GM19468 (cell line): Measurements from ENCODE around the gene ITPR3.
A peak's percentile ranks its signal among the peaks of the same experiment; 100 is the strongest.

Experiments
- ATAC-seq: cut with Tn5 transposase; IDR thresholded peaks from one replicate; pipeline ENCODE4 v1.9.1; 2021; ENCODE audit warnings: mild to moderate bottlenecking, moderate library complexity, moderate number of reproducible peaks; ENCODE audit not compliant: unreplicated experiment; ENCODE audit errors: extremely low read depth

The ITPR3 gene

DNA sequence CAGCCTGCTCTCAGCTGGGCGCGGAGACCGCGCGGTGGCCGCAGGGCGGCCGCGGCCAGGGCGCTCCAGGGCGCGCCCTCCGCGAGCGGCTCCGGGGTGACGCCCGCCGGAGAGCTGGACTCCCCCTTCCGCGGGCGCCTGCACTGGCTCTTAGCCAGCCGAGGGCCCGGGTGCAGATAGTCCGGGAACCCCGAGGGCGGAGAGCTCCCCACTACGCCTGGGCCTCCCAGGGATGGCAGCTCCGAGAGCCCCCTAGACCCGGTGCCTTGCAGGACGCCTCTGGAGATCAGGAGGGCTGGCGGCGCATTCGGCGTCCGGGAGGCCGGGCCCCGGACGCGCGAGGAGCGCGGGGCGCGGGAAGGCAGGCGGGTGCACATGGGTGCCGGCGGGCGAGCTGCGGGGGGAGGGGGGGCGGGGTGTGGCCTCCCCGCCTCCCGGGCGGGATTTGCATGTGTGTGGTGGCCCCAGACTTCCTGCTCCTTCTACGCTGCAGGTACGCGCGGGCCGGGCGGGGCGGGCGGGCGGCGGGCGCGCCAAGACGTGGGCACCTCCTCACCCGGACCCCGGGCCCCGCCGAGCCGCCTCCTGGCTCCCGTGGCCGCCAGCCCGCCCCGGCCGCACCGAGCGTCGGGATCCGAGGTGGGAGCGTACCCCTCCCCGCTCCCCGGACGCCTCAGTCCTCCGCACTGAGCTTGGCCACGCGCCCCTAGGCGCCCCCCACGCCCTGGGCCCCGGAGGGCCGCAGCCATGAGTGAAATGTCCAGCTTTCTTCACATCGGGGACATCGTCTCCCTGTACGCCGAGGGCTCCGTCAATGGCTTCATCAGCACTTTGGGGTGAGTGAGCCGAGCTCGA is at the start of gene ITPR3:
TSS of gene ITPR3 (plus strand) at position 467 of the 855 bp plus-strand sequence. CDS start at position 748, 281 bp downstream.
- ATAC-seq, result no peak

DNA sequence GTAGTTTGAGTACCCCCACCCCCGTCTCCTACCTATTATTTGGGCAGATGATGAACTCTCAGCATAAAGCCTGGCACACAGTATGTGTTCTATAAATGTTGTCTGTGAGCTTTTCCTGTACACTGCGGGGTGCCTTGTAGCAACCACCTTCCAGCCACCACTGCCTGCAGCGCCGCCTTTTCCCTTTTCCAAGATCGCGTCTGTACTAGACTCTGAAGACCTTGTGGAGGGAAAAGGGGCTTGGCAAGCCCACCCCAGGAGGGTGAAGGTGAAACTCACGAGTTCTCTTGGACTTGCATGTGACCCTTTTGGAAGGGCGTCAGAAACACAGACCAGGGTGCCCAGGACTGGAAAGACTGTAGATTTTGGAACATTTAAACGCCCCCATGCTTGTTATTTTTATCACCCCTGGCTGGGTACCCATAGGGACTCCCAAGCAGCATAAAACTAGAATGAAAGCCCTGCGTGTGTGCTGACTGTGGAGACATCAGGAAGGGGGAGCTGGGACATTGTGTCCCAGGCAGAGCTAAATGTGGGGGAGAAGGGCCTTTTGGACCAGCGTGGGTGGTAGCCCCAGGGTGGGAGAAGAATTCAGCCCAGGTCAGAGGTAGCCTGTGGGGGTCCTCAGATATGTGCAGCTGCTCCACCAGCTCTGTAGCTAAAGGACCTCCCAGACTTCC is 49.3 kb upstream of the ITPR3 start:
- ATAC-seq, result no peak

GRCh38 chr6:33575211-33575610 is 45.9 kb upstream of the ITPR3 start:
- no peak for ATAC-seq

DNA sequence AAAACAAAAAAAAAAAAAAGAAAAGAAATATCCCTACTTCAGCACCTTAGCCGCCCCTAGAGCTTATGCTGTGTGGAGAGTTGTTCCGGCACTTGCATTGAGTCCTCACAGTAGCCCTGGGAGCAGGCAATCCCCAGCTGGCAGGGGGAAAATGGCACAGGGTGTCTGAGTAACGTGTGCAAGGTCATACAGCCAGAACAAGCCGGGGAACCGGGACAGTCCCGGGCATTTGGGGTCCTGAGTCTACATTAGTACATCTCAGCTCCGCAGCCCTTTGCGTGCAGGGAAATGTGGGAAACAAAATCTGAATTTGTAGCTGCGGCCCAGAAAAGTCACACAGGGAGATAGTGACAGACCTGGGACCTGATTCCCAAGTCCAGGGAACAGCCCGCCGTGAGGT is 44.5 kb upstream of the ITPR3 start:
- no peak for ATAC-seq

DNA sequence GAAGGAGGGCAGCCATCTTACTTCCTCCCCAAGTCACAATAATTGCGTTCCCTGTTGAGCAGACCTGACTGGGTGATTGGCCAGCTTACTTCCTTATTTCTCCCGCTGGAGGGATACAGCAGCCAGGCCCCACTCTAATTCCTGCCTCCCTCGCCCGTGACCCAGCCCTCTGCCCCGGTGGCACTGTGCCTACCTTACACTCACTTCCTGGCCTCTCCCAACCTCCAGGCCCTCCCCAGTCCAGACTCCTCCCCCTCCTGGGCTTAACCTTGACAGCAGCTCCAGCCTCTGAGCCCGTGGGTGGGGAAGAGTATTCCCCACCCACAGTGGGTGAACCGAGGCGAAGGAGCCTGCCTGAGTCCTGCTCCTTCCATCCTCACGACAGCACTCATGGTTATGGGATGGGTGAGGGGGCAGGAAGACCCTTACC is 44.0 kb upstream of the ITPR3 start:
- no peak for ATAC-seq

DNA sequence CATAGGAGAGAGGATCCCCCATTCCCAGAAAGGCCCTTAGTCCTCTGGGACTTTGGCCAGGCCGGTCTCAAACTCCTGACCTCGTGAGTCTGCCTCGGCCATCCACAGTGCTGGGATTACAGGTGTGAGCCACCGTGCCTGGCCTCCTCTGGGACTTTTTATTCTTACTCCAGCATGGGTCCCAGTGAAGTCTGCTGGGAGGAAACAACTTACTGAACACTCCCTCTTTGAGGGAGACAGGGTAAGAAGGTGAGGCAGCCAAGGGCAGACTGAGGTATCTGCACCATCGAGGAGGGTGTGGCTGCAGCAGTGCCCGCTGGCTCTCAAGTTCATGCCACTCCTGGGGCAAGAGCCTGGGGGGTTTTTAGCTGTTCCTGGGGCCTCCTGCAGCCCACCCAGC is 43.4 kb upstream of the ITPR3 start:
- ATAC-seq, result no peak

- no peak for ATAC-seq
Measured at GRCh38 chr6:33578164-33578563, 43.0 kb upstream of the ITPR3 start.

DNA sequence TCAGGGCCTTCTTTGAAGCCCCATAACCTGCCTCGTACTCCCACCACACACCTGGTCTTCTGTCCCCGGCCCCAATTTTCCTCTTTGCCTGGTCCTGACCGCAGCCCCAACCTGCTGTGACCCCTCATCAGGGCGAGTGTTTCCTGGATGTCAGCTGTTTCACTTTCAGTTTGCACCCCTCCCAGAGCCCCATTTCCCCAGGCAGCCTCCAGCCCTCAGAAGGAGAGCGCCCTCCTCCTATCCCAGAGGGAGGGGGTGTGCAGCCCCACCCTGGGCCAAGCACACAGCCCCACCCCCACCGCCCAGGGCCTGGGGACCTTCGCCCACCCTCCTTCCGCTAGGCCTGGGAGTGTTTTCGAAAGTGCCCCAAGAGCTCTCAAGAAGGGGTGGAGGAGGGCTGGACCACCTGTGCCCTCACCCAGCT is 42.5 kb upstream of the ITPR3 start:
- ATAC-seq, result no peak

DNA sequence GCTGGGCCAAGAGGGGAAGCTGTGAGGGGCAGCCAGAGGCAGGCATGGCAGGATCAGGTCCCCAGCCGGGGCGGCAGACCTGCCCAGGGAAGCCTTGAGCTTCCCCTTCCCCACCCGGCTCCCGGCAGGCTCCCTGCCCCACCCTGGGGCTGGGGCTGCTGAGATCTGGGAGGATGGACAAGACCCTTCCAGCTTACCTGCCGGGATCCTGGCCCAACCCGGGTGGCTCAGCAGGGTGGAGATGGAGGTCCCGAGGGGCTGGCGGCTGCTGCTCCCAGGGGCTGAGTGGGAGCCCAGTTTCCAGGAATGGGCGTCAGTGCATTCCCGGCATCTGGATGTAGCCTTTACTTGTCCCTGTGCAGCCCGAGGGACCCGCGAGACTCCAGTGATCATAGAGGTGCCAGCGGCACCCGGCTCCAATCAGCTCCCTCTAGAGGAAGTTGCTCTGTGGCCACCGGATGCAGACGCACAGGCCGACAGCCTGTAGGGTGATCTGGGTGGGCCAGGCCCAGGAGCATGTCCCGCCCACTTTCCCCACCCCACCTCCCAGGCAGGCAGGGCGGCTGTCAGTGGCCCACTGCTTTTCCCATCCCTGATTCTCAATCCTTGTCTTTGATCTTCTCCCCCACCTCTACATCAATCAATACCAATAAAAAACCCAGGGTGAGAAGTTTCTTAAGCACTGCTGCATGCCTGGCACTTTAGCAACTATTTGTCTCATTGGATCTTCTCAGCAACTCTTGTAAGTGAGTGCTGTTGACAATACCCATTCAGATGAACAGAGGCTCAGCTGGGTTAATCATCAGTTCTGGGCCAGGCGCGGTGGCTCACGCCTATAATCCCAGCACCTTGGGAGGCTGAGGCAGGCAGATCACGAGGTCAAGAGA is 41.1 kb upstream of the ITPR3 start, which contains the start of gene BAK1:
TSS of gene BAK1 (minus strand) at position 449 of the 887 bp plus-strand sequence. CDS start 2,672 bp downstream, outside the sequence.
- ATAC-seq, result peak; percentile 73

- no peak for ATAC-seq
Measured at GRCh38 chr6:33581186-33581585, 39.9 kb upstream of the ITPR3 start.

DNA sequence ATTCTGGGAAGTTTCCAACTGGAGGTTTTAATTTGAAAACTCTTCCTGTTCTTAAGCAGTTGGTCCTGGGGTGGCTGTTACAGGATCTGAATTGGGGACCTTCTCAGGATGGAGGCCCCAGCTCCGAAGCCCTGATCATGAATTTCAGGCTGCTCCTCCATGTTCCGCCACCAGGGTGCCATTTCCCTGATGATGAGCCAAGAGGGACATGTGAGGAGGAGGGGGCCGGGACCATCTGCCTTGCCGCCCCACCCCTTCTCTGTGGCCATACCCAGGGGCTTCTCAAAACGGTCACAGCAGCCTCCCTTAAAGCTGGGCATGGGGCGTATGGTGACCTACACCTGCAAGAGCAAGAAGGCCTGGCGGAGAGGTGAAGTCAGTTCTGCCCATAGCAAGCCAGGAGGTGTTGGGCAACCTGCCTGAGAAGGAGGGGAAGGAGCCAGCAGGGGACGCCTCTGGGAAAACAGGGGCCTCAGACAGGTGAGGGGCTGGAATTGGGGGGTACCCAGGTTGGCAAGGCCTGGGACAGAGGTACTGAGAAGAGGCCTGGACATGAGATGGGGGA is 37.4 kb upstream of the ITPR3 start:
- no peak for ATAC-seq

- ATAC-seq, result no peak
Measured at GRCh38 chr6:33584700-33585402, 36.3 kb upstream of the ITPR3 start.

GRCh38 chr6:33585403-33586107 is 35.6 kb upstream of the ITPR3 start:
- no peak for ATAC-seq

- no peak for ATAC-seq
Measured at GRCh38 chr6:33586108-33586640, 34.9 kb upstream of the ITPR3 start.

- ATAC-seq, result no peak
Measured at GRCh38 chr6:33587529-33587928, 33.6 kb upstream of the ITPR3 start.

DNA sequence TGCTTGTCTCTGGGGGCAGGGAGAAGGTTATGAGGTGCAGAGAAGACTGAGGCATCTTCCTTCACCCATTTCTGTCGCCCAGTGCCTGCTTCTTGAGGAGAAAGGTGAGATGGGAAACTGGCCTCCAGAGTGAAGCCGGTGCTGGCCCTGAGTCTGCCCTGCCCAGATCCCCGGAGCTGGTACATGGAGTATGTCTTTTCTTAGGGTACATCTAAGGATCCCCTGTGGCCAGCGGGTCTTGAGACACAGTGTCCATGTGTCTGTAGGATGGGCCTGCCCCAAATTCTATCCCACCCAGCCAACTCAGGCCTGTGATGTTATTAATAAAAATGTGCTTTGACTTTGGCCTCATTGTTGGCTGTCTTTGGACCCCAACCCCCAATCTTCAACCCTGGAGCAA is 32.2 kb upstream of the ITPR3 start:
- no peak for ATAC-seq

GRCh38 chr6:33589392-33589730 is 31.8 kb upstream of the ITPR3 start:
- no peak for ATAC-seq

GRCh38 chr6:33589731-33590530 is 31.2 kb upstream of the ITPR3 start:
- ATAC-seq, result no peak
